ENCODE measurements around the gene PARK7.
A peak's percentile ranks its signal among the peaks of the same experiment; 100 is the strongest.

PARK7 gene

DNA sequence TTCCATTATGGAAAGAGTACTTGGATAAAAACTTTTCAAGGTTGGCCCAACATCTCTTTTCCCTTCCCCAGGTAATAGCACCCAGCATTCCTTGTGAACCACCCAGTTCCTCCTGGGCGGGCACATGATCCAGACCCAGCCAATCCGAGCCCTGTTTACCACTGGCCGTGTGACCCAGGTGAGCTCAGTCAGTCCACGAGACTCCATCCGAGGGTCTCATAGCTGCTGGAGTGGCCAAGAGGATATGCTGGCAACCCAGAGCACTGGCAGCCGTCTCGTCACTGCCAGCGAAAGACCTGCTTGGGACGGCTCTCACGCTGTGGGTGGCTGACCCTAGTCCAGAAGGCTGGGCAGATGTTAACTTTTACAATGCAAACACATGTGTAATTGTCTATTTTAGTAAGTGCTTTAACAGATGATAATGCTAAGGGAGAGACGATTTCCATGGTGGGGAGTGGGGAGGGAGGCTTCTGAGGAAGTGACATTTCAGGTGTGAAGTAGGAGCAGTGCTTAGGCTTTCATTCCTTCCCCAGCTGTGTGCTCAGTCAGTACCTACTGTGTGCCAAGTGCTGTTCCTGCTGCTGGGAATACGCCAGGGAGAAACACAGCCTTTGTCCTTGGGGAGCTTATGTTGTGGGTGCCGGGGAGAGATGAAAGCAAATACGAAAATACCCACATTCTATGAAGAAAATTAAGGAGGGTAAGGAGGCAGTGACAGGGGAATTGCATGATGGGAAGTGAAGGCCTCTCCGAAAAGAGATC is 24.5 kb downstream of the PARK7 start:
- DNase-seq = no peak

DNA sequence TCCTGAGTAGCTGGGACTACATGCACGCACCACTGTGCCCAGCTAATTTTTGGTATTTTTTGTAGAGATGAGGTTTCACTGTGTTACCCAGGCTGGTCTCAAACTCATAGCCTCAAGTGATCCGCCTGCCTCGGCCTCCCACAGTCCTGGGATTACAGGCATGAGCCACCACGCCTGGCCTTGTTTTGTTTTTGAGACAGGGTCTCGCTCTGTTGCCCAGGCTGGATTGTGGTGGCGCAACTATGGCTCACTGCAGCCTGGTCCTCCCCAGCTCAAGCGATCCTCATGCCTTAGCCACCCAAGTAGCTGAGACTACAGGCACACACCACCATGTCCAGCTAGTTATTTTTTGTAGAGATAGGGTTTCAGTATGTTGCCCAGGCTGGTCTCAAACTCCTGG is 26.0 kb downstream of the PARK7 start:
- DNase-seq = no peak

DNA sequence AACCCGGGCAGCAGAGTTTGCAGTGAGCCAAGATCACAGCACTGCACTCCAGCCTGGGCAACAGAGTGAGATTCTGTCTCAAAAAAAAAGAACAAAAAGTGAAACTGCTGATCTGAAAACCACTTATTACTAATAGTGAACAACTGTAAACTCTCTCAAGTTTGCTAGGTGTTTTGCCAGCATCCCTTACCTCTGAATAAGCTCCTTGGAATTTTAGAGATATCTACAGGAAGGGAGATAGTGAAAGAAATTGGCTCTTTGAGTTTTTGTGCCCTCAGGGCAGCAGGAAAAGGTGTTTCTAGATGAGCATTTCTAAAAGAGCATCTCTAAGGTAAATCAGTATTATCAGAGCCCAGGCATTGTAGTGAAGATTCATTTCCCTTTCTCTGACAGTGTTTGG is 27.1 kb downstream of the PARK7 start:
- no peak for DNase-seq

DNA sequence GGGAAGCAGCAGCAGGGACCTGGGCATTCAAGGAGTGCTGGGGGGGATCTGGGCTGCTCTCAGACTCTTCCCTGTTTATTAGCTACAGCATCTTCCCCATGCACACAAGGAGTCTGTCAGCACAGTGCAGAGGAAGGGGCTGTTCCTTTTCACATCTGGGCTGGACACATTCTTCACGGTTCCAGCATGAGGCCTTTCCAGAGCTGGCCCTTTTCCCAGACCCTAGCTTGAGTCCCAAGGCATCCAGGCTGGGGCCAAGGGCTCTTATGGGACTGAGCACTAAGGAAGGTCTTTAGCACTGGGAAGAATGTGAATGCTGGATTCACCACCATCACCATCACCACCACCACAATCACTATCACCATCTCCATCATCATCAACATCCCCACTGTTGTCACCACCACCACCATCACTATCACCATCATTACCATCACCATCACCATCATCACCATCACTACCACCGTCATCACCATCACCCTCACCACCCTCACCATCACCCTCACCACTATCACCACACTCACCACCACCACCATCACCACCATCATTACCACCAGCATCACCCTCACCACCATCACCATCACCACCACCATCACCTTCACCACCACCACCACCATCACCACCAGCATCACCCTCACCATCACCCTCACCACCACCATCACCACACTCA is 28.4 kb downstream of the PARK7 start:
- DNase-seq = no peak

DNA sequence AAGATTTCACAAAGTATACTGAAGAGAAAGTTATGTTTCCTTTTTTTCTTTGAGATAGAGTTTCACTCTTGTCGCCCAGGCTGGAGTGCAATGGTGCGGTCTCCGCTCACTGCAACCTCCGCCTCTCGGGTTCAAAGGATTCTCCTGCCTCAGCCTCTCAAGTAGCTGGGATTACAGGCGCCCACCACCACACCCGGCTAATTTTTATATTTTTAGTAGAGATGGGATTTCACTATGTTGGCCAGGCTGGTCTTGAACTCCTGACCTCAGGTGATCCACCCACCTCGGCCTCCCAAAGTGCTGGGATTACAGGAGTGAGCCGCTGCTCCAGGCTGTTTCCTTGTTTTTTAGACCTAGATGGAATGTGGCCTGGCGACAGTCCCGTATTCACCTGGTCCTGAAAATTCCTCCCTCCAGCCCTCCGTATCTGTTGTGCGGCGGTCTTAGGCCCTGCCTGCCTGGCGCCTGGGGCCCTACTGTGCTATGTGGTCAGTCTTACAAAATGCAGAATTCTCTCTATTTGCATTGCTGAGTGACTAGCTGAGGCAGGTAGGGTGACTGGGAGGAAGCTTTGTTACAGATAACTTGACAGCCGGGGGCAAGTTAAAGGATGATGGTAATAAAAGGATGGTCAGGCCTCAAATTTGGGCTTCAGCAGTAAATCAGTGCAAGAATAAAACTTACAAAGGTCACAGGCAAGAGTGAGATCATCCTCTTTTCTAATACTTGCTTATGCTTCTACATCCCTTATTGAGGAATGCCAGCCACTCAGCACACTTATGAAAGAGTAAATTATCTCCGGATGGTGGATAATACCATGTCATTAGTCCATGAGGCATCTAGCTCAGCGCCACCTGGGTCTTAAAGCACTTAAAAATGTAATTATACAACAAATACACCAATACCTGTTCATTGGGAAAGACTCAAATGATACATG is 30.3 kb downstream of the PARK7 start:
- no peak for DNase-seq

DNA sequence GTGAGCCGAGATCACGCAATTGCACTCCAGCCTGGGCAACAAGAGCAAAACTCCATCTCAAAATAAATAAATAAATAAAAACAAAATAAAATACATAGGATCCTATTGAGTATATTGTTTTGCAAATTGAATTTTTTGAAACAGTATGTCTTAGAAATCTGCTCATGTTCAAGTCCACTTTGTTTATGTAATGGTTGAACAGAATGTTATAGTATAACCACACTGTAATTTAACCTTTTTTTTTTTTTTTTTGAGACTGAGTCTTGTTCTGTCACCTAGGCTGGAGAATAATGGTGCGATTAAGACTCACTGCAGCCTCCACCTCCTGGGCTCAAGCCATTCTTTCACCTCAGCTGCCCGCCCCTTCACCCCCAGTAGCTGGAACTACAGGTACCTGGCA is 31.4 kb downstream of the PARK7 start:
- no peak for DNase-seq

DNA sequence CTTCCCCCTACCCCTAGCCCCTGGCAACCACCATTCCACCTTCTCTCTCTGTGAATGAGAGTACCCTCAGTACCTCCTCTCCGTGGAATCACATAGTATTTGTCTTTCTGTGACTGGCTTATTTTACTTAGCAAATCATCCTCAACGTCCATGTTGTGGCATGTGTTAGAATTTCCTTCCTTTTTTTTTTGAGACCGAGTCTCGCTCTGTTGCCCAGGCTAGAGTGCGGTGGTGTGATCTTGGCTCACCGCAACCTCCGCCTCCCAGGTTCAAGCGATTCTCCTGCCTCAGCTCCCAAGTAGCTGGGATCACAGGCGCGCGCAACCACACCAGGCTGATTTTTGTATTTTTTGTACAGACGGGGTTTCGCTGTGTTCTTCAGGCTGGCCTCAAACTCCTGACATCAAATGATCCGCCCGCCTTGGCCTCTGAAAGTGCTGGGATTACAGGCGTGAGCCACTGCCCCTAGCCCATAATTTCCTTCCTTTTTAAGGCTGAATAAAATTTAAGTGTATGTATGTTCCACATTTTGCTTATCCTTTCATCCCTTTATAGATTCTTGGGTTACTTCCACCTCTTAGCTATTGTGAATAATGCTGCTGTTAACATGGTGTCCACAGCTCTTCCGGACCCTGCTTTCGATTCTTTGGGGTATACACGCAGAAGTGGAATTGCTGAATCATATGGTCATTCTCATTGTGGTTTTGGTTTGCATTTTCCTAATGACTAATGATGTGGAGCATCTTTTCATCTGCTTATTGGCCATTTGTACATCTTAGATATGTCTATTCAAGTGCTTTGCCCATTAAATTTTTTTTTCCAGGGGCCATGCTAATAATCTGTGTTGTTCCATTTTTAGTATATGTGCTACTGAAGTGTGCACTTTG is 32.3 kb downstream of the PARK7 start:
- DNase-seq = no peak

DNA sequence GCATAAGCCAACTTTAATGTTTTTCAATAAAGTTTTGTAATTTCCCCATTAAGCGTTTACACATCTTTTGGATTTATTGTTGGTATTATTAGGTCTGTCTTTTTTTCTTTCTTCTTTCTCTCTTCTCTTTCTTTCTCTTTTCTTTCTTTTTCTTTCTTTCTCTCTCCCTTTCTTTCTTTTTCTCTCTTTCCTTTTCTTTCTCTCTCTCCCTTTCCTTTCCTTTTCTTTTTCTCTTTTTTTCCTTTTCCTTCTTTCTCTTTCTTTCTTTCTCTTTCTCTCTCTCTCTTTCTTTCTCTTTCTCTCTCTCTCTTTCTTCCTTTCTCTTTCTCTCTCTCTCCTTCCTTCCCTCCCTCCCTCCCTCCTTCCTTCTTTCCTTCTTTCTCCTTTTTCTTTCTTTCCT is 33.3 kb downstream of the PARK7 start:
- no peak for DNase-seq

DNA sequence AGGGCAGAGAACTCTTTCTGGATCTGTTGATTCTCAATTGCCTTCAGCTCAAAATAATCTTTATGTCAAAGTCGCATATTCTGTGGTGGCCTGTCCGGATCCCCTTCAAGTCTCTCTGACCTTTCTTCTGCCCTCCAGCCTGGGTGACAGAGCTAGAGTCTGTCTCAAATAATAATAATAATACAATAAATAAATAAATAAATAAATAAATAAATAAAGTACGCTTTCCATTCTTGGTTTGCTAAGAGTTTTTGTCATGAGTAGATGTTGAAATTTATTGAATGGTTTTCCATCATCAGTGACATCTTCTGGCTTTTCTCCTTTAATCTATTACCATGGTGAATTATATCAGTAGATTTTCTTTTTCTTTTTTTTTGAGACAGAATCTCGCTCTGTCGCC is 33.9 kb downstream of the PARK7 start:
- DNase-seq = no peak

DNA sequence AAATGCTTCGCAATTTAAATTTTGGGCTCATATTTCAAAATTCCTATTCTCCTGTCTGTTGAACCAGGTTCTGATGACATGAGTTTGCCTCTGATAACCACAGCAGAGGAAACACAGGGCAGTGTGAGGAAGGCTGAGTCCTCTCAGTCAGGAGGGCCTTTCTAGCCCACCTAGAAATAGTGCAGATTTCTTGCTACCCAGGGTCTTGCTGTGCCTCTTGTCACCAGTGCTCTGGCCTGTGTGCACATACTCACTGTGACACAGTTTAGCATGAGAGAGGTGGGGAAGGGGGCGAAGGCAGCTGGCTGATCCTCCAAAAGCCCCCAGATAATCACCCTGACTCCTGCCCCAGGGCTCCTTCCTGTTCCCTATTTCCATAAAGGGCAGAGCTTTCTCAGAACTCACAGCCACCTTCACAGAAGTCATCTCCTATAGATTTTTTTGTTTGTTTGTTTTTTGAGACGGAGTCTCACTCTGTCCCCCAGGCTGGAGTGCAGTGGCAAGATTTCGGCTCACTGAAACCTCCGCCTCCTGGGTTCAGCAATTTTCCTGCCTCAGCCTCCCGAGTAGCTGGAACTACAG is 40.9 kb downstream of the PARK7 start:
- no peak for DNase-seq

DNA sequence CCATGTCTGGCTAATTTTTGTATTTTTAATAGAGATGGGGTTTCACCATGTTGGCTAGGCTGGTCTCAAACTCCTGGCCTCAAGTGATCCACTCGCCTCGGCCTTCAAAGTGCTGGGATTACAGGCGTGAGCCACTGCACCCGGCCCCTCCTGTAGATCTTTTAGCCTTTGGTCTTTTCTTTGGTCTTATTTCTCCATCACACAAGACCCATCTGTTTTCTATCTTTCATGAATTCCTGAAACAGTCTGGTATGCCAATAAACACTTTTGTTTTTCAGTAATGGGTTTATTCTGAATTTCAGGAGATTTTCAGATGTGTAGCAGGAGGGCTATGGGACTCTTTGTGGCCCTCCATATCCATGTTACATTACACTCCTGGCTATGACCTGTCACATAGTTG is 41.4 kb downstream of the PARK7 start:
- no peak for DNase-seq

DNA sequence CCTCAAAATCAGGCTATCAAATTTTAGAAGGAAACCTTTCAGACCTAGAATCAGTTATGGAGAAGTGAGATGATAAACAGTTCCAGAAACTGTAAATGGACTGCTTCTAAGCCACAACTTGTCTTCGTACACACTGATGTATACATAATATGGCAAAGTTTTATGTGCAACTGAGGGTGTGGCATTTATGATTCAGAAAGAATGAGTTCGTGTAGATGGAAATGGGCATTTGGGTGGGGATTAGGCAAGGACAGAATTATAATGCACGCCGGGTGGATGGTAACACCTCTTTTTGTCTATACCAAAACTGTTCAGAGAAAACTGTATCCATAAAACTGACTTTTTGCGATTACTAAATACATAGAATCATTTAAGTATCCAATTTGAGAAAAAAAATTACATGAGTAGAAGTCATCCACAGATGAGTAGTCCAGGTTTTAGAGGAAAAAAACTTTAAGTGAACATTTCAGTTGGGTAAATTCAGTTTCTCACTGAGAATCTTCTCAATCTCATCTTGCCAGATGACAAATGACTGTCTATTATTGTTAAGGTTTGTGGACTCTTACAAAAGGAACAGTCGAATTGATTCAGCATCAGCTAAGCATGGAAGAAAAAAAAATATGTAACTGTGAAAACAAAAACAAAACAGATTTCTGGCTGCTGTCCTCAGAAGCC is 42.1 kb downstream of the PARK7 start:
- DNase-seq = no peak

DNA sequence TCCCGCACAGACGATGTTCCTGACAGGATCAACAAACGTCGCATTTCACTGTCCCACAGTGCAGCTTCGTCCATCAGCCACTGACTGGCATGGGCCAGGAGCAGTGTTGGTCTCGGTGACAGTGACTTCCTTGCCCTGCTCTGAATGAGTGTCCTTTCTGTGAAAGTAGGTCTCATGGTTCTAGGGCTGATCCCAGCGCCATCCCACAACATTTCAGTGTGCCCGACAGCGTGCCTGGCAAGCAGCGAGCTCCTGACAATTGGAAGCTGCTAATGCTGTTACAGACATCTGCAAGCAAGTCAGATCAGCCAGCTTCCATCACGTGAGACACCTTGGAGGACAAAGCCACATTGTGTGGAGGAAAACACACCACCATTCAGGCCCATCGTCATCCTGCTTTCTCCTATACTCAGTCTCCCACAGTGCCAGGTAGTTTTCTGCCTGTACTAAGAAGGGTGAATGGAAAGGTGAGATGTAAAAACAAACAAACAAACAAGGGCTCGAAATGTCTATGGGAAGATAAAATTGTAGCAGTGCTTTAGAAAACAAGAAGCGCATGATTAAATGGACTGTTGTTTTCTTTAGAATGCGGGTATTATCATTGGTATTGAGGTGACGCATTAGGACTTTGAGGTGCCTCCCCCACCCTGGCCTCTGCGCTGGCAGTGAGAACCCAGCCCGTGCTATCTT is 42.7 kb downstream of the PARK7 start:
- no peak for DNase-seq

DNA sequence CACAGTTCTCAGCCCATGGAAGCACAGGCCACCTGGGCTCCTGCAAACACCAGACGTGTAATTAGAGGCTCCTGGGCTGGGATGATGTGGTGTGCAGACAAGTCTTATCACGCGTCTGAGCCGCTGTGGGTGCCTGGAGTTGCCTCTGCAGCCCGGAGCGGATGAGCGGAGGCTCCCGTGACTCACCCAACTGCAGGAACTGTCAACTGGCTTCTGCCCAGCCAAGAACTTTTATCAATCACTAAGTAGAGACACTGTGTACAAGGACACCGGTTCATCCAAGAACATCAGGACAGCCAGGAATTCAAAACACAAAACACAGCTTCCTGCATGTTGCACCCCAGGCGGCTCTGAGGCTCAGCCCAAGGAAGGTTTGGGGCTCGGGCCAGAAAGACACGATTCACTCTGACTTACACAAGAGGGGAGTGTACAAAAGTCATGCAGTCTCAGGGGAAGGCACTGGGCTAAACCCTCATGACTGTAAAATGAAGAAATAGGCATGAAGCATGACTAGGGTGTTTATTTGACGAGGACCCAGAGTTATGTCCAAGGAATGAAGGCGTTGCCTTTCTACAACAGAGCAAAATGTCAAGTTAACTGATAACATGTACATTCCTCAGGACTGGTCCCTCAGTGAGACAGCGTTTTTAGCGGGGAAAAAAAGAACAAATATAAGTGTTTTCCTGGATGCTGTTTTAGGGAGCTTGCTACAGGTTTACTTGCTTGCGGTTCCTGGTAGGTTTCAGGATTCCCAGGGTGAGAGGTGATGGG is 43.5 kb downstream of the PARK7 start:
- peak; percentile 85 for DNase-seq

DNA sequence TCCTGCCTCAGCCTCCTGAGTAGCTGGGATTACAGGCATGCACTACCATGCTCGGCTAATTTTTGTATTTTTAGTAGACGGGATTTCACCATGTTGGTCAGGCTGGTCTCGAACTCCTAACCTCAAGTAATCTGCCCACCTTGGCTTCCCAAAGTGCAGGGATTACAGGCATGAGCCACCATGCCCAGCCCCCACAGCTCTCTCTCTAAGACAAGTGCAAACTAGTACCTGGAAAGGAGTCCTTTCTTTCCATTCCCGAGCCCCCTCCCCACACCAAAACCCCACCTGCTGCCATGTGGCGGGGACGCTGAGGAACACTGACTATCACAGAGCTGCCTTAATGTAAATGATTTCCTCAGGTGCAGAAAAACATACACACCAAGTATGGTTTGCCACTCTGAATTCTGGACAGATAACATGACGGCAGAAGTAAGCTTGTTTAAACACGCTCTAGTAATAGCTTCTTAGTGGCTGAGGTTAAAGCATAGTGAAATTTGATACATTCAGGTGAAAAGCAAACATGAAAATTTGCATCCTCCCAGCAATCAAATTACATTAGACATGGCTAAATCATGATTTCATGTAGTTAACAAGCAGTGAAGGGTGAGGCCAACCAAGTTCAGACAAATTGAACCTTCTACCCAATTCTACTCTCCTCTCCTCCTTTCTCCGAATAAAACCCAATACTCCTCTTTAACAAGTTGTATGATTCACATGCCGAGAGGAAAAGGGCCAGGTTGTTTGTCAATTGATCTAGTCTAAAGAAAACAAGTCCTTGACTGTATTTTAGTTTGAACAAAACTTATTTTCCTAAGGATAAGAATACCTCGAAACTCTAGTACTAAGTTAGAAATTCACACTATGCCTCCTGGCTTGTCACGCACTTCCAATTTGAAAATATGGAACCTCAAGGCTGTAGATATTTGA is 44.8 kb downstream of the PARK7 start:
- DNase-seq = no peak

DNA sequence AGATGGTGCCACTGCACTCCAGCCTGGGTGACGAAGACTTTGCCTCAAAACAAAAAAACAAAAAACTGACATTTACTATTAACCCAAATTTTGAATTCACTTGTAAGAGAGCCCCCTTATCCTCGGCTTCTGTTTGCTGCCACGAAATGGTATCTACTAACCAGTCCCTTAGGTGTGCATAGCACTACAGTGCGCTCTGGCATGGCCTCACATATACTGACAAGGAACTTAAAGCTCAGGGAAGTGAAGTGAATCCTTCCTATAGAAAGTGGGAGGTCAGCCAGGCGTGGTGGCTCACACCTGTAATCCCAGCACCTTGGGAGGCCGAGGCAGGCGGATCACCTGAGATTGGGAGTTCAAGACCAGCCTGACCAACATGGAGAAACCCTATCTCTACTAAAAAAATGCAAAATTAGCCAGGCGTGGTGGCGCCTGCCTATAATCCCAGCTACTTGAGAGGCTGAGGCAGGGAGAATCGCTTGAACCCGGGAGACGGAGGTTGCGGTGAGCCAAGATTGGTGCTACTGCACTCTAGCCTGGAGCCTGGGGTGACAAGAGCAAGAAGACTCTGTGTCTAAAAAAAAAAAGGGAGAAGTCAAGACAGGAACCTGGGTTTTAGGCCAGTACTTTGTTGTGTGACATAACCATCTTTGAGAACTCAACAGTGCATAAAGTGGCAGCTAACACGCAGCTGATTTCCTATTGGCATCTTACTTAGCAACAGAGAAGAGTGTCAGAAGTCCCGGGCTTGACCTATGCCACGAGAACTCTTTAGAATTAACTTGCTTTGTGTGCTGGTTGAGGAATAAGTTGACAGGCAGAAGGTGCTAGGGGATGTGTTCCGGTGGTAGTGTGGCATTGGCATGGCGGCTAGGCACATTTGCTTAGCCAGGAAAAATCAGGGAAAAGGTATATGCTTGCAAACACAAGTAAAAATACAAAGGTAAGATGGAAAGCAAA is 47.8 kb downstream of the PARK7 start:
- no peak for DNase-seq

DNA sequence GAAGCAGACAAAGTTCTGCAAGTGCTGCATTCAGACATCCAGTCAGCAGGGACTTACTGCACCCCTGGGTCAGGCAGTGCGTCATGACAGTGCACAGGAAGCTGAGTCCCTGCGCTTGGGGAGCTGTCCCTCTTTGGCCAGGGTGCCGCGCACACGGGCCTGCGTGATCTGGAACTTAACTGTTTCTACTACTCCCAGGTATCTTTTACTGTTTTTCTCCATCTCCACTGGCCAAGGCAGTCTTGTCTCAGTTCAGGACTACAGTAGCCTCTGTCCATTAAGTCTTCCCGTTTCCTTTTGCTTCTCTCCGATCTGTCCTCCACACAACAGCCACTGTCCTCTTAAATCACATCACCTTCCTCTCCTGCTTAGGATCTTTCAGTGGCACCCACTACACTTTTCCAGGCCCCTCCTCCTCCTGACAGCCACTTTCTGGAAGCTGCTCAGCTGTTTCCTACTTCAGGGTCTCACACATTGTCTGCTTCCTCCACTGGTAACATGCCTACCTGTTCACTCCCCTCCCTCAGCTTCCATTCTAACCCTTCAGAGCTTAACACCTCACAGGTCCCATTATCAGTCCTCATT is 48.7 kb downstream of the PARK7 start:
- DNase-seq = no peak
